Neuronal stem cell (in vitro differentiated cells): ENCODE measurements around the gene HSPA4L.

ENCODE experiments used
- DNase-seq: peaks from one replicate; pipeline ENCODE4 v3.0.0-alpha.2; 2013; ENCODE audit warnings: low spot score
- H2AFZ ChIP-seq: one replicate; pipeline ENCODE4 v1.6.1; 2013; ENCODE audit warnings: mild to moderate bottlenecking, low read length, inconsistent platforms
- H2AK5ac ChIP-seq: 2 replicates; pipeline ENCODE4 v1.6.1; 2013; ENCODE audit warnings: low read depth, mild to moderate bottlenecking, inconsistent platforms, low read length, moderate library complexity, mixed read lengths
- H2BK120ac ChIP-seq: 2 replicates; pipeline ENCODE4 v1.6.1; 2013; ENCODE audit warnings: low read depth, mild to moderate bottlenecking, inconsistent platforms, low read length, moderate library complexity, mixed read lengths
- H2BK12ac ChIP-seq: one replicate; pipeline ENCODE4 v1.6.1; 2013; ENCODE audit warnings: low read length, inconsistent platforms
- H2BK15ac ChIP-seq: 2 replicates; pipeline ENCODE4 v1.6.1; 2013; ENCODE audit warnings: mild to moderate bottlenecking, low read length, inconsistent platforms, mixed read lengths
- H2BK5ac ChIP-seq: one replicate; pipeline ENCODE4 v1.6.1; 2013; ENCODE audit warnings: inconsistent platforms, mild to moderate bottlenecking, low read length, moderate library complexity
- H3K14ac ChIP-seq: one replicate; pipeline ENCODE4 v1.6.1; 2013; ENCODE audit warnings: low read length, inconsistent platforms
- H3K18ac ChIP-seq: 2 replicates; pipeline ENCODE4 v1.6.1; 2013; ENCODE audit warnings: low read length, inconsistent platforms
- H3K23ac ChIP-seq: 2 replicates; pipeline ENCODE4 v1.6.1; 2013; ENCODE audit warnings: low read depth, mild to moderate bottlenecking, mixed read lengths, low read length, inconsistent platforms; ENCODE audit not compliant: poor library complexity
- H3K27ac ChIP-seq: replicated peaks from 3 replicates; pipeline ENCODE4 v1.5.1; 2013; ENCODE audit warnings: low read length, inconsistent platforms
- H3K27me3 ChIP-seq, 3 experiments: 2 replicates each; pipeline ENCODE4 v1.6.1; 2013; ENCODE audit warnings: low read length in 3 of 3, mild to moderate bottlenecking in 2 of 3, inconsistent platforms in 1 of 3, low read depth in 1 of 3, mixed read lengths in 1 of 3, moderate library complexity in 1 of 3; ENCODE audit not compliant: control insufficient read depth in 3 of 3, insufficient read depth in 3 of 3
- H3K36me3 ChIP-seq, 2 donors: replicated peaks in 1 of 2; 2 replicates each; pipeline ENCODE4 v1.6.1; 2013; ENCODE audit warnings: low read length in 2 of 2; ENCODE audit not compliant: control insufficient read depth in 2 of 2, insufficient read depth in 2 of 2
- H3K4ac ChIP-seq: 2 replicates; pipeline ENCODE4 v1.6.1; 2013; ENCODE audit warnings: inconsistent platforms, mild to moderate bottlenecking, low read length, moderate library complexity
- H3K4me1 ChIP-seq, 2 donors: 1 replicate in 1 of 2; 2 replicates in 1 of 2; pipeline ENCODE4 v1.6.1; 2013; ENCODE audit warnings: low read length in 2 of 2, low read depth in 1 of 2; ENCODE audit not compliant: control insufficient read depth in 2 of 2, insufficient read depth in 1 of 2
- H3K4me2 ChIP-seq: one replicate; pipeline ENCODE4 v1.6.1; 2013; ENCODE audit warnings: mild to moderate bottlenecking, low read length, inconsistent platforms; ENCODE audit not compliant: insufficient read depth, poor library complexity, severe bottlenecking
- H3K4me3 ChIP-seq, 2 donors: 2 replicates each; pipeline ENCODE4 v1.5.1; 2013; ENCODE audit warnings: low read length in 2 of 2, mild to moderate bottlenecking in 2 of 2, inconsistent platforms in 1 of 2, moderate library complexity in 1 of 2
- H3K79me1 ChIP-seq: one replicate; pipeline ENCODE4 v1.6.1; 2013; ENCODE audit warnings: low read depth, mild to moderate bottlenecking, inconsistent platforms, low read length, moderate library complexity
- H3K9ac ChIP-seq: one replicate; pipeline ENCODE4 v1.6.1; 2013; ENCODE audit warnings: mild to moderate bottlenecking, low read depth, low read length, inconsistent platforms; ENCODE audit not compliant: poor library complexity
- H3K9me3 ChIP-seq, 2 donors: replicated peaks in 1 of 2; 2 replicates each; pipeline versions ENCODE3 to v1.6.1; 2013; ENCODE audit warnings: low read length in 2 of 2, mild to moderate bottlenecking in 2 of 2, inconsistent platforms in 1 of 2, low read depth in 1 of 2, mixed read lengths in 1 of 2, moderate library complexity in 1 of 2; ENCODE audit not compliant: control insufficient read depth in 2 of 2, insufficient read depth in 1 of 2
- H4K8ac ChIP-seq: one replicate; pipeline ENCODE4 v1.6.1; 2013; ENCODE audit warnings: low read depth, mild to moderate bottlenecking, inconsistent platforms, low read length, moderate library complexity
- H4K91ac ChIP-seq: one replicate; pipeline ENCODE4 v1.6.1; 2013; ENCODE audit warnings: low read length, low read depth, mild to moderate bottlenecking, inconsistent platforms; ENCODE audit not compliant: poor library complexity
- WGBS, 2 donors: extraction: QIAGEN DNeasy Blood & Tissue Kit; methylation state at CpG; one replicate each; pipeline ENCODE4 v1.1.7; 2013; ENCODE audit warnings: missing lambda C conversion rate in 2 of 2, mixed read lengths in 1 of 2; ENCODE audit not compliant: insufficient read length in 2 of 2, insufficient replicate concordance in 1 of 2; ENCODE audit errors: extremely low coverage in 2 of 2; 5-methylcytosine and 5-hydroxymethylcytosine counted together

The HSPA4L gene

GRCh38 chr4:127868196-127868595 lies 86.1 kb downstream of the HSPA4L start:
- no peak overlapping the region for H2AFZ ChIP-seq

DNA sequence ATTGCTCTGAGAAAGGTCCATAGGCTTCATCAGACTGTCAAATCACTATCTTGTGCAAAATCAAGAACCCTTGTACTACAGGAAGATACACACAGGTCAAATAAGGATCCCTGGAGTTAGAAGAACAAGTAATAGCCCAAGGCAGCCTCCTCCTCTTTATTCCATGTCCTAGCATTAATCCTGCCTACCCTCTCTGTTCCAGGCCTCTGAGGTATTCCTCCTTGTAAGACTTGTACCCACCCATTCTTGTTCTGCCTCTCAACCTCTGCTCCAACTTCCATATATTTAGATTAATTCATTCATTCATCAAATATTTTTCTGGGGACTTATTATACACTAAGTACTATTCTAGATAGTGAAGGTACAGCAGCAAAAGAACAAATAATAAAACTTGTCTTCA lies 88.2 kb downstream of the HSPA4L start:
- H3K9ac ChIP-seq = no peak overlapping the region
- H3K4me3 ChIP-seq = no peak overlapping the region
- no peak overlapping the region for H2BK12ac ChIP-seq
- H3K4me2 ChIP-seq = no peak overlapping the region
- peaks cover 0 to 11% of the 10 kb centered on the region in 2 donors for H3K36me3 ChIP-seq
- H3K18ac ChIP-seq = no peak overlapping the region
- no peak overlapping the region for H2BK15ac ChIP-seq
- H2AK5ac ChIP-seq = no peak overlapping the region
- no peak overlapping the region for H2BK5ac ChIP-seq
- no peak overlapping the region for H3K4ac ChIP-seq
- no peak overlapping the region for H3K23ac ChIP-seq
- H2AFZ ChIP-seq = no peak overlapping the region
- no peaks in the 10 kb centered on the region for H3K27me3 ChIP-seq
- H3K14ac ChIP-seq = no peak overlapping the region
- H3K4me1 ChIP-seq = peaks cover 1 to 2% of the 10 kb centered on the region in 2 donors
- H3K79me1 ChIP-seq = no peaks in the 10 kb centered on the region
- H2BK120ac ChIP-seq = no peak overlapping the region
- no peak overlapping the region for H4K8ac ChIP-seq
- peaks cover 0 to 9% of the 10 kb centered on the region in 2 donors for H3K9me3 ChIP-seq
- H3K27ac ChIP-seq = no peak overlapping the region
- no peak for DNase-seq
- no peak overlapping the region for H4K91ac ChIP-seq

More at GRCh38 chr4:127868196-127868595, 86.1 kb downstream of the HSPA4L start:
- Histone ChIP-seq H3K4me3 (no peak overlapping the region), H3K14ac (no peak overlapping the region), H4K91ac (no peak overlapping the region), H2AK5ac (no peak overlapping the region), H2BK12ac (no peak overlapping the region), H3K79me1 (no peaks in the 10 kb centered on the region), H2BK15ac (no peak overlapping the region), H3K27me3 (no peaks in the 10 kb centered on the region), H3K9me3 (peaks cover 0 to 5% of the 10 kb centered on the region in 2 donors), H3K4ac (no peak overlapping the region), H3K4me2 (no peak overlapping the region), H2BK120ac (no peak overlapping the region), H3K18ac (no peak overlapping the region), H3K36me3 (no peaks in the 10 kb centered on the region), H3K23ac (no peak overlapping the region), H3K4me1 (peaks cover 1 to 2% of the 10 kb centered on the region in 2 donors), H4K8ac (no peak overlapping the region), H2BK5ac (no peak overlapping the region), H3K9ac (no peak overlapping the region), H3K27ac (no peak overlapping the region)
- no peak for DNase-seq
- WGBS, 2 donors = no CpG with 5 or more reads among the region's 2 CpGs

DNA sequence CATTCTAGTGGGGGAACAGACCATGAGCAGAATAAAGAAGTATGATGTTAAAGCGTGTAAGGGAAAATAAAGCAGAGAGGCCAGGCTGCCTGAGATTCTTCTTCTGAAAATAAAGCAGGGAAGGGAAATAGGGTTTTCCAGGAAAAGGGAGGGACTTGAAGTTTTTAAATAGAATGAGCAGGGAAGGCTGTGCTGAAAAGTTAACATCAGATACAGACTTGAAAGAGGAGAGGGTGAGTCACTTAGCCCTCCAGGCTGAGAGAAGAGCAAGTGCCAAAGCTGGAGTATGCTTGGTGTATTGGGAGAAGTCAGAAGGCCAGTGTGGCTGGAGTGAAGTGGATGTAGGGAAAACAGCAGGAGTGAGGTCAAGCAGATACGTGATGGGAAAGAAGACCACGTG lies 88.6 kb downstream of the HSPA4L start:
- peaks cover 0 to 9% of the 10 kb centered on the region in 2 donors for H3K9me3 ChIP-seq
- WGBS, 2 donors = no CpG with 5 or more reads among the region's 3 CpGs
- no peak overlapping the region for H3K27ac ChIP-seq
- H3K36me3 ChIP-seq = peaks cover 0 to 15% of the 10 kb centered on the region in 2 donors
- H2AK5ac ChIP-seq = no peak overlapping the region
- no peak overlapping the region for H3K18ac ChIP-seq
- H3K4ac ChIP-seq = no peak overlapping the region
- H2BK15ac ChIP-seq = no peak overlapping the region
- H3K4me3 ChIP-seq = no peak overlapping the region
- H3K79me1 ChIP-seq = no peaks in the 10 kb centered on the region
- no peak overlapping the region for H2BK120ac ChIP-seq
- H3K9ac ChIP-seq = no peak overlapping the region
- H4K8ac ChIP-seq = no peak overlapping the region
- peaks cover 1 to 2% of the 10 kb centered on the region in 2 donors for H3K4me1 ChIP-seq
- no peak overlapping the region for H3K4me2 ChIP-seq
- no peak for DNase-seq
- no peaks in the 10 kb centered on the region for H3K27me3 ChIP-seq
- no peak overlapping the region for H2BK12ac ChIP-seq
- H2BK5ac ChIP-seq = no peak overlapping the region
- no peak overlapping the region for H4K91ac ChIP-seq
- H2AFZ ChIP-seq = no peak overlapping the region
- H3K23ac ChIP-seq = no peak overlapping the region
- no peak overlapping the region for H3K14ac ChIP-seq

DNA sequence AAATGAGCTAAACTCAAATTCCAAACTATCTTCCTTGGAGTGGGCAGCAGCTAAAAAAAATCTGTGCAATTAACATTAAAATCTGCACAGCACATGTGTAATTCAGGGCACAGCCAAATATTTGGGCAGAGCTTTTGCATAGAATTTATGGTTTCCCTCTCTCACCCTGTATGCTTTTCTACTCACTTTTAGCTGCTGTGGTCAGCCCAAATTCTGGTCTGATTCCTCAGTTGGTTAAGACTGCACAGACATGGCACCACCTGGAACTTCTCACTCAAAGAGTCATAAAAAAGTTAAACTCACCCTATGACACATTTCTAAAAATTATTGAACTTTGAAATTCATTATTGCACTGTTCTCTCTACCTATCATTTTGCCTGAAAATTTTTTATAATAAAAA lies 93.7 kb downstream of the HSPA4L start:
- Histone ChIP-seq H3K27ac (no peak overlapping the region), H3K79me1 (no peaks in the 10 kb centered on the region), H2BK12ac (no peak overlapping the region), H3K14ac (no peak overlapping the region), H2AK5ac (no peak overlapping the region), H3K27me3 (no peaks in the 10 kb centered on the region), H3K36me3 (peaks cover 0 to 21% of the 10 kb centered on the region in 2 donors), H2BK5ac (no peak overlapping the region), H3K9ac (no peak overlapping the region), H3K9me3 (peaks cover 0 to 9% of the 10 kb centered on the region in 2 donors), H4K91ac (no peak overlapping the region), H3K4me3 (no peak overlapping the region), H4K8ac (no peak overlapping the region), H3K23ac (no peak overlapping the region), H2BK120ac (no peak overlapping the region), H3K4me1 (peaks cover under 1 to 1% of the 10 kb centered on the region in 2 donors), H2BK15ac (no peak overlapping the region), H2AFZ (no peak overlapping the region), H3K4ac (no peak overlapping the region), H3K4me2 (no peak overlapping the region), H3K18ac (no peak overlapping the region)
- DNase-seq = no peak
